Measurements from ENCODE around the gene PIGU.
"Not testable (repeated sequence)": the region's sequence is repeated elsewhere in the genome, so short reads cannot be mapped to it uniquely, and the experiment has no call there.

DNA sequence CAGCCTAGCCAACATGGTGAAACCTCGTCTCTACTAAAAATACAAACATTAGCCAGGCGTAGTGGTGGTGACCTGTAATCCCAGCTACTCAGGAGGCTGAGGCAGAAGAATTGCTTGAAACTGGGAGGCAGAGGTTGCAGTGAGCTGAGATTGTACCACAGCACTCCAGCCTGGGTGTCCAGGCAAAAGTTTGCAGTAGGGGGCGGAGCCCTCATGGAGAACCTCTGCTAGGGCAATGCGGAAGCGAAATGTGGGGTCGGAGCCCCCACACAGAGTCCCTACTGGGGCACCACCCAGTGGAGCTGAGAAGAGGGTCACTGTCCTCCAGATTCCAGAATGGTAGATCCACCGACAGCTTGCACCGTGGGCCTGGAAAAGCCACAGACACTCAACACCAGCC is 60.0 kb downstream of the PIGU start:
- TF ChIP-seq, protein P1, sequence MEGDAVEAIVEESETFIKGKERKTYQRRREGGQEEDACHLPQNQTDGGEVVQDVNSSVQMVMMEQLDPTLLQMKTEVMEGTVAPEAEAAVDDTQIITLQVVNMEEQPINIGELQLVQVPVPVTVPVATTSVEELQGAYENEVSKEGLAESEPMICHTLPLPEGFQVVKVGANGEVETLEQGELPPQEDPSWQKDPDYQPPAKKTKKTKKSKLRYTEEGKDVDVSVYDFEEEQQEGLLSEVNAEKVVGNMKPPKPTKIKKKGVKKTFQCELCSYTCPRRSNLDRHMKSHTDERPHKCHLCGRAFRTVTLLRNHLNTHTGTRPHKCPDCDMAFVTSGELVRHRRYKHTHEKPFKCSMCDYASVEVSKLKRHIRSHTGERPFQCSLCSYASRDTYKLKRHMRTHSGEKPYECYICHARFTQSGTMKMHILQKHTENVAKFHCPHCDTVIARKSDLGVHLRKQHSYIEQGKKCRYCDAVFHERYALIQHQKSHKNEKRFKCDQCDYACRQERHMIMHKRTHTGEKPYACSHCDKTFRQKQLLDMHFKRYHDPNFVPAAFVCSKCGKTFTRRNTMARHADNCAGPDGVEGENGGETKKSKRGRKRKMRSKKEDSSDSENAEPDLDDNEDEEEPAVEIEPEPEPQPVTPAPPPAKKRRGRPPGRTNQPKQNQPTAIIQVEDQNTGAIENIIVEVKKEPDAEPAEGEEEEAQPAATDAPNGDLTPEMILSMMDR (IDR thresholded peaks at IDR 0.05) = not testable (repeated sequence)
- not testable (repeated sequence) for TF ChIP-seq POLR2A, POLR2AphosphoS5, EP300 (IDR thresholded peaks at IDR 0.05)
